ENCODE measurements around the gene TMEM212.

DNA sequence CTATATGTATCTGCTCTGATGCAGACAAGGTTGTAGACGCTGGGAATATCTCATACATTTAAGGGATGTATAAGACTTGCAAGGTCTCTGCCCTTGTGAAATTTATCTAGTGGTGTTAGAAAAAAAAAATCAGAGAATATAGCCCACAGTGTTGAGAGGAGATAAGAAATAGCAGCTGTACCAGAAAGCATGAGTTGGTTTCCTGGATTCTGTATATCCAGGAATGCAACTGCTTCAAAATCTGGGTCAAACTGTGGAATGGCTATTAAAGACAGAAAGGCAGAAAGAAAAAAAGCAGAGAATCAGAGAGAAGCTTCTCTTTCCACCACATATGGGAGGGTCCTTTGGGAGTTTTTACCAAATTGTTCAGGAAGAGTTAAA, 1.5 kb upstream of the TMEM212 start:
- TF ChIP-seq EZH2 (IDR thresholded peaks at IDR 0.05; ENCODE audit: insufficient read depth, low read length), result no peak
- TF ChIP-seq, protein P1, sequence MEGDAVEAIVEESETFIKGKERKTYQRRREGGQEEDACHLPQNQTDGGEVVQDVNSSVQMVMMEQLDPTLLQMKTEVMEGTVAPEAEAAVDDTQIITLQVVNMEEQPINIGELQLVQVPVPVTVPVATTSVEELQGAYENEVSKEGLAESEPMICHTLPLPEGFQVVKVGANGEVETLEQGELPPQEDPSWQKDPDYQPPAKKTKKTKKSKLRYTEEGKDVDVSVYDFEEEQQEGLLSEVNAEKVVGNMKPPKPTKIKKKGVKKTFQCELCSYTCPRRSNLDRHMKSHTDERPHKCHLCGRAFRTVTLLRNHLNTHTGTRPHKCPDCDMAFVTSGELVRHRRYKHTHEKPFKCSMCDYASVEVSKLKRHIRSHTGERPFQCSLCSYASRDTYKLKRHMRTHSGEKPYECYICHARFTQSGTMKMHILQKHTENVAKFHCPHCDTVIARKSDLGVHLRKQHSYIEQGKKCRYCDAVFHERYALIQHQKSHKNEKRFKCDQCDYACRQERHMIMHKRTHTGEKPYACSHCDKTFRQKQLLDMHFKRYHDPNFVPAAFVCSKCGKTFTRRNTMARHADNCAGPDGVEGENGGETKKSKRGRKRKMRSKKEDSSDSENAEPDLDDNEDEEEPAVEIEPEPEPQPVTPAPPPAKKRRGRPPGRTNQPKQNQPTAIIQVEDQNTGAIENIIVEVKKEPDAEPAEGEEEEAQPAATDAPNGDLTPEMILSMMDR (IDR thresholded peaks at IDR 0.05; ENCODE audit: insufficient read depth, low read depth, low read length), result no peak
